CD14-positive monocyte (primary cell): Measurements from ENCODE around the gene CUBN. TPM values are rescaled to one million over a fixed set of nuclear protein-coding genes. Genes with fewer than 3 reads are reported as not detected.

Source experiments
- DNase-seq, 3 donors: peaks; one replicate each; pipeline ENCODE4 v3.0.0-alpha.2; 2011 to 2022
- H2AFZ ChIP-seq: 2 replicates; pipeline ENCODE4 v1.6.0; 2012; ENCODE audit warnings: mild to moderate bottlenecking, low read depth, low read length, inconsistent platforms; ENCODE audit not compliant: insufficient read depth, poor library complexity, severe bottlenecking
- H3K27ac ChIP-seq, 2 donors: 1 replicate in 1 of 2; 2 replicates in 1 of 2; pipeline ENCODE4 v1.5.1; 2012 to 2013; ENCODE audit warnings: low read length in 2 of 2, control low read depth in 1 of 2, inconsistent platforms in 1 of 2, low read depth in 1 of 2, mild to moderate bottlenecking in 1 of 2
- H3K27me3 ChIP-seq, 2 donors: one replicate each; pipeline versions ENCODE4 v1.6.0 to v1.6.1; 2011 to 2013; ENCODE audit warnings: low read length in 2 of 2; ENCODE audit not compliant: control insufficient read depth in 2 of 2, insufficient read depth in 2 of 2
- H3K36me3 ChIP-seq, 2 donors: replicated peaks in 1 of 2; 1 replicate in 1 of 2; 2 replicates in 1 of 2; pipeline versions ENCODE4 v1.5.1 to v1.6.1; 2012 to 2013; ENCODE audit warnings: low read length in 2 of 2, control low read depth in 1 of 2, inconsistent platforms in 1 of 2, mild to moderate bottlenecking in 1 of 2; ENCODE audit not compliant: insufficient read depth in 2 of 2, control insufficient read depth in 1 of 2
- H3K4me1 ChIP-seq, 2 donors: 1 replicate in 1 of 2; 2 replicates in 1 of 2; pipeline versions ENCODE4 v1.5.1 to v1.6.1; 2012 to 2013; ENCODE audit warnings: low read length in 2 of 2, control low read depth in 1 of 2, inconsistent platforms in 1 of 2, mild to moderate bottlenecking in 1 of 2, moderate library complexity in 1 of 2; ENCODE audit not compliant: insufficient read depth in 2 of 2, control insufficient read depth in 1 of 2
- H3K4me2 ChIP-seq: replicated peaks from 2 replicates; pipeline ENCODE3; 2012; ENCODE audit warnings: low read length, moderate library complexity, mild to moderate bottlenecking; ENCODE audit not compliant: poor library complexity, severe bottlenecking; ENCODE audit errors: extremely low read depth
- H3K4me3 ChIP-seq, 3 experiments: fragments of 200-600 bp in 1 of 3; sonication (generic) in 1 of 3; replicated peaks in 1 of 3; 1 replicate in 2 of 3; 2 replicates in 1 of 3; pipeline ENCODE4 v1.5.1; 2011 to 2013; ENCODE audit warnings: low read length in 3 of 3, mild to moderate bottlenecking in 3 of 3, control low read depth in 2 of 3, low read depth in 2 of 3, inconsistent platforms in 1 of 3, moderate library complexity in 1 of 3
- H3K79me2 ChIP-seq: 2 replicates; pipeline ENCODE4 v1.6.0; 2012; ENCODE audit warnings: mild to moderate bottlenecking, control low read depth, inconsistent platforms, low read length, moderate library complexity; ENCODE audit not compliant: insufficient read depth
- H3K9ac ChIP-seq: 2 replicates; pipeline ENCODE4 v1.6.0; 2017; ENCODE audit warnings: low read length, mild to moderate bottlenecking; ENCODE audit not compliant: insufficient read depth, poor library complexity, severe bottlenecking
- H3K9me3 ChIP-seq, 2 donors: replicated peaks in 1 of 2; 1 replicate in 1 of 2; 2 replicates in 1 of 2; pipeline versions ENCODE4 v1.5.1 to v1.6.1; 2012 to 2013; ENCODE audit warnings: low read length in 2 of 2, control low read depth in 1 of 2; ENCODE audit not compliant: control insufficient read depth in 1 of 2, insufficient read depth in 1 of 2
- H4K20me1 ChIP-seq: 2 replicates; pipeline ENCODE4 v1.6.0; 2012; ENCODE audit warnings: mild to moderate bottlenecking, low read length, control low read depth, moderate library complexity; ENCODE audit not compliant: insufficient read depth
- H3K27ac Mint-ChIP-seq, 7 donors: one replicate each; pipeline ENCODE4 v1.8.0; 2020; ENCODE audit warnings: mild to moderate bottlenecking in 7 of 7, mixed read lengths in 7 of 7, moderate library complexity in 6 of 7, inconsistent platforms in 2 of 7
- H3K27me3 Mint-ChIP-seq, 3 donors: one replicate each; pipeline ENCODE4 v1.8.0; 2021 to 2022; ENCODE audit warnings: low read depth in 3 of 3, mild to moderate bottlenecking in 3 of 3, mixed read lengths in 3 of 3, moderate library complexity in 3 of 3, inconsistent platforms in 1 of 3
- H3K36me3 Mint-ChIP-seq, 2 donors: one replicate each; pipeline ENCODE4 v1.8.0; 2020; ENCODE audit warnings: mixed read lengths in 2 of 2, inconsistent platforms in 1 of 2, mild to moderate bottlenecking in 1 of 2
- H3K4me1 Mint-ChIP-seq: one replicate; pipeline ENCODE4 v1.8.0; 2020; ENCODE audit warnings: mild to moderate bottlenecking, mixed read lengths
- H3K4me3 Mint-ChIP-seq, 2 donors: one replicate each; pipeline ENCODE4 v1.8.0; 2020; ENCODE audit warnings: mild to moderate bottlenecking in 2 of 2, mixed read lengths in 2 of 2, moderate library complexity in 1 of 2
- H3K9me3 Mint-ChIP-seq, 7 donors: one replicate each; pipeline ENCODE4 v1.8.0; 2020 to 2022; ENCODE audit warnings: mixed read lengths in 7 of 7, mild to moderate bottlenecking in 6 of 7, moderate library complexity in 6 of 7, inconsistent platforms in 2 of 7
- WGBS: methylation state at CpG from one replicate; pipeline ENCODE4 v1.1.5; 2013; ENCODE audit warnings: missing lambda C conversion rate; ENCODE audit not compliant: insufficient coverage; 5-methylcytosine and 5-hydroxymethylcytosine counted together
- intact Hi-C, 2 donors: fragments of 100-400 bp; cut with micrococcal nuclease; formaldehyde crosslinking; loops; one replicate each; pipeline versions ENCODE4 v1.15.0 to v1.15.1; 2023
- polyA plus RNA-seq, 3 donors: library from polyadenylated mRNA; depleted of rRNA in 1 of 3; unstranded in 2 of 3; stranded (reverse) in 1 of 3; fragments of 300-500 nt in 2 of 3; fragments of >200 nt in 1 of 3; fragmentation: Illumina TruSeq in 2 of 3; gene quantifications; 1 replicate in 2 of 3; 2 replicates in 1 of 3; pipeline ENCODE4 v1.2.3, GENCODE V29; 2012 to 2021
- TF ChIP-seq, protein P1 (sequence below): fragments of 200-600 bp; IDR thresholded peaks from one replicate; pipeline ENCODE4 v1.8.0; 2022; ENCODE audit warnings: antibody characterized with exemption, mild to moderate bottlenecking

CUBN gene
- polyA plus RNA-seq, 3 donors, result 0.95 TPM; not detected in 2

DNA sequence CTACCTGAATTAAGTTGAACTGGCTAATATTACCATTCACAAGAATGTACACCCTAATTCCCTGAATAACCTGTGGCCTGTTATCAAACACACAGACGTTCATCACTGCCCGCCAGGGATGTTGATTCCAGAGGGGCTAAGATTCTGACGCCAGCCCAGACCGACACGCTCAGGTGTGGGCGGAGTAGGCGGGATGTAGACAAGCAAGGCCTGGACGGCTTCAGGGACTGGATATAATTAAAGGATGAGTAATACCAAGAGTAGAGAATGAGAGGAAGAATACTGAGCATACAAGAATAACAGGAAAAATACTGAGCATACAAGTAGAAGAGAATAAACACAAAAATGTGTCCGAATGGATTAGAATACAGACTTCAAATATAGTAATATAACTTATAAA lies 29.0 kb downstream of the CUBN start:
- no peak overlapping the region for H3K4me3 Mint-ChIP-seq
- Histone ChIP-seq H3K4me3 (no peak overlapping the region), H3K9me3 (no peaks in the 10 kb centered on the region), H2AFZ (no peak overlapping the region), H3K27ac (no peak overlapping the region), H3K9ac (no peak overlapping the region), H3K4me1 (no peaks in the 10 kb centered on the region), H4K20me1 (no peaks in the 10 kb centered on the region), H3K79me2 (no peaks in the 10 kb centered on the region), H3K36me3 (no peaks in the 10 kb centered on the region), H3K4me2 (no peak overlapping the region), H3K27me3 (no peaks in the 10 kb centered on the region)
- TF ChIP-seq, protein P1, sequence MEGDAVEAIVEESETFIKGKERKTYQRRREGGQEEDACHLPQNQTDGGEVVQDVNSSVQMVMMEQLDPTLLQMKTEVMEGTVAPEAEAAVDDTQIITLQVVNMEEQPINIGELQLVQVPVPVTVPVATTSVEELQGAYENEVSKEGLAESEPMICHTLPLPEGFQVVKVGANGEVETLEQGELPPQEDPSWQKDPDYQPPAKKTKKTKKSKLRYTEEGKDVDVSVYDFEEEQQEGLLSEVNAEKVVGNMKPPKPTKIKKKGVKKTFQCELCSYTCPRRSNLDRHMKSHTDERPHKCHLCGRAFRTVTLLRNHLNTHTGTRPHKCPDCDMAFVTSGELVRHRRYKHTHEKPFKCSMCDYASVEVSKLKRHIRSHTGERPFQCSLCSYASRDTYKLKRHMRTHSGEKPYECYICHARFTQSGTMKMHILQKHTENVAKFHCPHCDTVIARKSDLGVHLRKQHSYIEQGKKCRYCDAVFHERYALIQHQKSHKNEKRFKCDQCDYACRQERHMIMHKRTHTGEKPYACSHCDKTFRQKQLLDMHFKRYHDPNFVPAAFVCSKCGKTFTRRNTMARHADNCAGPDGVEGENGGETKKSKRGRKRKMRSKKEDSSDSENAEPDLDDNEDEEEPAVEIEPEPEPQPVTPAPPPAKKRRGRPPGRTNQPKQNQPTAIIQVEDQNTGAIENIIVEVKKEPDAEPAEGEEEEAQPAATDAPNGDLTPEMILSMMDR, result no peak
- no peak overlapping the region for H3K27ac Mint-ChIP-seq
- H3K36me3 Mint-ChIP-seq, result no peaks in the 10 kb centered on the region
- WGBS, result 97% methylated on average over 8 of the region's 9 CpGs
- H3K27me3 Mint-ChIP-seq, result no peaks in the 10 kb centered on the region
- H3K4me1 Mint-ChIP-seq, result peaks cover 2% of the 10 kb centered on the region
- DNase-seq, result no peak
- H3K9me3 Mint-ChIP-seq, result peaks cover 0 to 4% (median 0%) of the 10 kb centered on the region in 7 donors
- intact Hi-C loops, result no loop called here

DNA sequence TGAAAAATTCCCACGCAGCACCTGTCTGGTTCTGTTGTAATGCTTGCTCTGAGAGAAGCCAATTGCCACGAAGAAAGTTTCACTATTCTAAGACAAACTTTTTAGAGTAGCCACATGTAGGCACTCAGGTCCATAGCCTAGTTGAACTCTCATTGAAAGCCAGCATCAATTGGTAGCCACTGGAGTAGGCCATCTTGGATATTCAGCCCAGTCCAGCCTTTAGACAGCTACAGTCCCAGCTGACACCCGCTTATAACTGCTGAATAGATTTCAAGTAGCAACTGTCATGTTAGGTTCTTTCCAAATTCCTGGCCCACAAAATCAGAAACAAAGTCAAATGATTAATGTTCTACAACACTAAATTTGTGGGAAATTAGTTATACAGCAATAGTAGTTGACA lies 31.6 kb downstream of the CUBN start:
- Mint-ChIP-seq H3K36me3 (no peaks in the 10 kb centered on the region), H3K4me3 (no peak overlapping the region), H3K9me3 (peaks cover 0 to 5% (median 1%) of the 10 kb centered on the region in 7 donors), H3K27ac (no peak overlapping the region), H3K27me3 (no peaks in the 10 kb centered on the region), H3K4me1 (no peaks in the 10 kb centered on the region)
- 95% methylated on average over 3 of the region's 3 CpGs for WGBS
- Histone ChIP-seq H3K9me3 (no peaks in the 10 kb centered on the region), H3K4me3 (no peak overlapping the region), H3K27me3 (no peaks in the 10 kb centered on the region), H3K27ac (no peak overlapping the region), H3K4me2 (no peak overlapping the region), H3K9ac (no peak overlapping the region), H3K4me1 (no peaks in the 10 kb centered on the region), H3K36me3 (no peaks in the 10 kb centered on the region), H2AFZ (no peak overlapping the region), H4K20me1 (no peaks in the 10 kb centered on the region), H3K79me2 (no peaks in the 10 kb centered on the region)
- DNase-seq, result no peak
- TF ChIP-seq, protein P1, result no peak
- intact Hi-C loops, result no loop called here
